GM18868 (cell line): ENCODE results near the gene PPP2R1B.

Experiments used
- ATAC-seq: cut with Tn5 transposase; IDR thresholded peaks from one replicate; pipeline ENCODE4 v1.9.1; 2021; ENCODE audit warnings: mild to moderate bottlenecking, moderate library complexity; ENCODE audit not compliant: unreplicated experiment

PPP2R1B gene

GRCh38 chr11:111765984-111766833 is at the start of gene PPP2R1B:
PPP2R1B (minus strand) TSS chr11:111766389; CDS start chr11:111766361, 28 bp downstream.
- peak; percentile 93 for ATAC-seq

DNA sequence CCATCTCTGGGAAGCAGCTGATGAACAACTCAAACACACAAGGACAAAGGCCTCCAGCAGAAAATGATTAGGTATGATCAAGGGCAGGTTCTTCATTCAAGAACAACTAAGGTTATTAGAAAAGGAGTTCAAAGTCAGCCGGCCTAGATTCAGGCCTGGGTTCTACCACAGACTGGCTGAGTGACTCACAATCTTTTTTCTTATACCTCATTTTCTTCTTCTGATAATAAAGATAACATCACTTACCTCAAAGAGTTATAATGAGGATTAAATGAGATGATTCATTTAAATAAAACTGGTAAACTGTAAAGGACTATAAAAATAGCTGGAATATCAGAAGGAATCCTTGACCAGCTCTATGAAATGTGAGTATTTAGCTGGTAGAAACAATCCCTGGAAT is 49.3 kb upstream of the PPP2R1B start:
- no peak for ATAC-seq

DNA sequence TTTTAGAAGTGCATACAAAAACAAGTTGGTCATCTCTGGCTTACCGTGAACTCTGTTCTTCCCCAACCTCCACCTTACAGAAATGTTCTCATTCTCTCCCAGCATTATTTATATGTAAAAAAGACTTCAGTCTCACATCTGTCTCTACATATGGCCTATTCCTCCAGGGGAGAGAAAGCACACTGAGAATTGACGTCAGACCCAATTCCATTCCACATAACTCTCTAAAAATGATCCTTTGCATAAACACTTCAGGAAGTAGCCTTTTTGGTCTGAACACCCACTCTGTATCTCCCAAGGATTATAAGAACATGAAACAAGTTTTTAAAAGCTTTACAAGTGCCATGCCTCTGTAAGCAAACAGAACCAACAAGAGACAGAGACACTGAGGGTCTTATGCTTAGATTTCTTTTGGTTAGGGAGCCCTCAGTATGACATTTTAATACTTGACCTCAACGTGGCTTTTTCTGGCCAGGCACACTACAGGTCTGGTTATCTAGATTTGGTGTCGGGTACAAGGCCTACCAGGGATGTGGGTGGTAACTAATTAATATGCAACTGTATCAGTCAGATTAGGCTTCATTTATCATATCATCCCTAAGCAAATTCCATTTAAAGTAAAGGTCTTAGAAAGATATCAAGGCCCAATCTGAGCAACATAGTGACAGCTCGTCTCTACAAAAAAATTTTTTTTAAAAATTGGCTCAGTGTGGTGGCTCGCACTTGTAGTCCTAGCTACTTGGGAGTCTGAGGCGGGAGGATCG is 48.5 kb upstream of the PPP2R1B start:
- no peak for ATAC-seq

DNA sequence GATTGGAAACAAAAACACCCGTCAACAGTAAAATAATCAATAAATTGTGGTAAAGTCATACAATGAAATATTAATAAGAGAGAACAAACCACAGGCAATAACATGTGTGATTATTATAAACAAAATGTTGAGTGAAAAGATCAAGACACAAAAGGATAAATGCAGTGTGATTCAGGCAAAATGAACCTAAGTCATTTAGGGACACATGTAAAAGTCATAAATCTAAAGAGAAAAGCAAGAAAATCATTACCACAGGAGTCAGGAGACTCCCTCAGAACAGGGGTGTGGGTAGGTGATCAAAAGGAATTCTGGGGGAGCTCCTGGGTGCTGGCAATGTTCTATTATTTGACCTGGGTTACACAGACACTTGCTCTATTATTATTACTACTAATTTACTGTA is 47.9 kb upstream of the PPP2R1B start:
- no peak for ATAC-seq

DNA sequence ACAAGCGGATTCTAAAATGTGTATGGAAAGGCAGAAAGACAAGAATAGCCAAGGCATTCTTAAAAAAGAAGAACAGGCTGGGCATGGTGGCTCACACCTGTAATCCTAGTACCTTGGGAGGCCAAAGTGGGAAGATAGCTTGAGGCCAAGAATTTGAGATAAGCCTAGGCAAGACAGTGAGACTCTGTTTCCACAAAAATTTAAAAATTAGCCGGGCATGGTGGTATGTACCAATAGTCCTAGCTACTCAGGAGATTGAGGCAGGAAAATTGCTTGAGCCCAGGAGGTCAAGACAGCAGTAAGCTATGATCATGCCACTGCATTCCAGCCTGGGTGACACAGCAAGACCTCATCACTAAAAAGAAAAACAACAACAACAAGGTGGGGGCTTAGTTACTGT is 46.0 kb upstream of the PPP2R1B start:
- no peak for ATAC-seq

GRCh38 chr11:111811445-111811844 is 45.3 kb upstream of the PPP2R1B start:
- no peak for ATAC-seq

GRCh38 chr11:111808834-111809233 is 42.6 kb upstream of the PPP2R1B start:
- no peak for ATAC-seq

- no peak for ATAC-seq
Measured at GRCh38 chr11:111808063-111808588, 41.9 kb upstream of the PPP2R1B start.

DNA sequence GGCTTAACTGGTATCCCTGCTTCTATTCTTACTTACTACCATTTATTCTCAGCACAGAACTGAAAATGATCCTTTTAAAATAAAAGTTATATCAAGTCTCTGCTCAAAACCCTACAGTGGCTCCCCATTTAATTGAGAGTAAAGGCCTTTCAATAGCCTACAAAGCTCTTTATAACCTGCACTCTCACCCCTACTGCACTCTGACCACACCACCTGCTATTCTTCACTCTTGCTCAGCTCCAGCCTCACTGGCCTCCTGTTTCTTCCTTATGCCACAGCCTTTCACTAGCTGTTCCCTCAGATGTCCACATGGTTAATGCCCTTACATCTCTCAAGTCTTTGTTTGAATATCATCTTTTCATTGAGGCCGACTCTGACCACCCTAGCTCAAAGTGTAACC is 40.9 kb upstream of the PPP2R1B start:
- no peak for ATAC-seq

DNA sequence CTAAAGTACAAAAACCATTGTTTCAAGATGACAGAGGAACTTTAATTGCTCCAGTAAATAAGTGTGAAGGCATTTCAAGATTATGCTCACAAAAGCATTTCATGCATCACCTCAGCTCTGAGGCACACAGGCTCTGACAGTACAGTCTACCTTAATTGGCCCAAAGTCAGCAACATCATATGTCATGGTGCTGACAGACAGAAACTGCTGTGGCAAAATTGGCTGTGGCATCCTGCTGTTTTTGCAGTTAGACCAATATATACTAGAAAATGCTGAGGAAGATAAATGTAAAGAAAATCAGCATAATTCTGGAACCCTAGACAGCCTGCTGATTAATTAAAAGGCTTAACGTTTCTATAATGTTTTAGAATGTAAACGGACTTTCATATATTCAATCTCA is 34.9 kb upstream of the PPP2R1B start:
- ATAC-seq, result no peak

DNA sequence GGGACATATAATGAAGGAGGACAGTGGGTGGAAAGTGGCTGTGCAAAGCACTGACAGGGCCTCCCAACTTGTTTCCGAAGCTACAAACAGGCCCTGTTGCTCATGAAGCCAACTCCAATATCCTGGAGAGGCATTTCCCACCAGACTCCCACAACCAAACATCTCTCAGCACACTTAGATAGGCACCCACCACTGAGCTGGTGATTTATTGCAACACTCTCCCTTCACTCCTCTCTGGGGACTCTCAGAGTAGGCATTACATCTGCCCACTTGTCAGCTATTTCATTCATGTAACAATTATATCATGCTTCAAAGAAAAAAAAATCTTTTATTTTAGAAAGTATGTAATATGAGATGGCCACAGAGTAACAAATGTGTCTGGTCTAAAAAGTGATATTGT is 32.1 kb upstream of the PPP2R1B start:
- no peak for ATAC-seq

- ATAC-seq, result peak; percentile 73
Measured at GRCh38 chr11:111797145-111797581, 31.0 kb upstream of the PPP2R1B start.

DNA sequence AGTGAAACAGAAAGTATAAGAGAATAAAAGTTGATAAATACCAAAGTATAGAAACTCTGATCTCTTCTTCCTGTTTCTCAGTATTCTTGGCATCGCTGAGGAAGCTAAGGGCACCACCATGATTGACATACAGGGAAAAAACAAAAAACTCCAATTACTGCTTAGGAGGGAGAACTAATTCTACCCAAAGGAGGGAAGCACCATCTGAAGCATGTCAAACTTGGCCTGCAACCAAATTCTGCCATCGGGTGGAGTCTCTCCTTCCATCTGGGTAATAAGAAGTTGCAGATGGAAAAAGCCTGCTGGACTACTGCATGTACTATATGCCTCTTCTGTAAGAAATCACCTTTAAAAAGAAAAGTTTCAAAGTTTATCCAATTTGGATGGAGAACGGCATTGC is 30.5 kb upstream of the PPP2R1B start:
- no peak for ATAC-seq

DNA sequence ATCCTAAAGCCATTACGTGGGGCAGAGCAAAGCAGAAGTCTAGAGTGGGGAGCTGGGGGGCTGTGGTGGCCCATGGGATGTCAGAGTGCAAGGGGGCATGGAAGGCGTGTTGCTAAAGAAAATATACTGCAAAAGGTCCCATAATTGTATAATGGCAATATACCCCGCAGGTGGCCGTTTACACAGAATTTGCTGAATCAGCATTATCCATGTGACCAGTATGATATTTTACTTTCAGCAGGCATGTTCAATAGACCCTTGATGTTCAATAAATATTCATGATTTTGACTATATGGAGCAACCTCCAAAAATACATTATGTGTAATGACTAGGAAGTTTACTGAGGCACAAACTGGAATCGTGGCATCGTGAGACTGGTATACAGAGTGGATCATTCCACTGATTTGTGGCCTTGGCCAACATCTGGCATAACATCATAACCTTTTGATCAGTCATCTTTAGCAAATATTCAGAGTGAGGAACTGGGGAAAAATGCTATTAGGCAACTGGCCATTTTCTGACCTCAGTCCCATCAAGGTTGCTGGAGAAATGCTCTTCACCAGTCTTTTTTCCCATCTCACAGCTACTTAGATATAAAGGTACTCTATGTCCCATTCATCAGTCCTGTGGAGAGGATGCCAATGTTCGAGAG is 29.3 kb upstream of the PPP2R1B start:
- no peak for ATAC-seq

DNA sequence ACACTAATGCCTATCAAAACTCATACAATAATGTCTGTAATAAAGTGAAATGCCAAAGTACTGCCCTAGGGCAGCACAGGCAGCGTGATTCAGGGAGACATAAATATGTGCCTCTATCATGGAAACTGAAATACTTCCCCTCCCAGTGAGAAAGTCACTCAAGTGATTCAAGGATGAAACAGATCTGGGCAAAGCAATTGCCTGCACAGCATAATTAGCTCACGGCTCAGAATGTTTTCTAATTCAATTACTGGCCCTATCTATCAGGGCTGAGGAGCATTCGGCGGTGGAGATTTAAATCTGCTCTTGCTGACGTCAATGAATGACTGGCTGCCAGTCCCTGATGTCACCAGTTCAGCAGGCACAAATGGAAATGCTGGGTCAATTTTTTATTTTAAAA is 27.7 kb upstream of the PPP2R1B start:
- ATAC-seq, result no peak

- ATAC-seq, result no peak
Measured at GRCh38 chr11:111792955-111793500, 26.8 kb upstream of the PPP2R1B start.

DNA sequence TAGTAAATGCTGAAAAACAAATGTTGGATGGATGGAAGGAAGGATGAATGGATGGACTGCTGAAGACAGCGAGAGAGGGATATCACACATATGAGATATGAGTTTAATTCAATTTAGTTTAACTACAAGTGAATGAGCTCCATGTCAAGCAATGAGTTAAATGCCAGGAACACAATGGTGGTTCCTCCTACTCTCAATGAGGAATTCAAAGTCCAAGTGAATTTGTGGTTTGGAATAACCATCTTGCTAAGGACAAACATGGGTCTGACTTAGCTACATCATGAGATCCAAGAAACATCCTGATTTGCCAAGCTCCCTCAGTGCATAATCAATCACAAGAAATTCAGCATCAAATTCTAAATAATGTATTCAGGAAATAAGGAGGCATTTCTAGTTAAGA is 26.1 kb upstream of the PPP2R1B start:
- ATAC-seq, result no peak

GRCh38 chr11:111788464-111788863 is 22.3 kb upstream of the PPP2R1B start:
- no peak for ATAC-seq

- ATAC-seq, result no peak
Measured at GRCh38 chr11:111788051-111788450, 21.9 kb upstream of the PPP2R1B start.

DNA sequence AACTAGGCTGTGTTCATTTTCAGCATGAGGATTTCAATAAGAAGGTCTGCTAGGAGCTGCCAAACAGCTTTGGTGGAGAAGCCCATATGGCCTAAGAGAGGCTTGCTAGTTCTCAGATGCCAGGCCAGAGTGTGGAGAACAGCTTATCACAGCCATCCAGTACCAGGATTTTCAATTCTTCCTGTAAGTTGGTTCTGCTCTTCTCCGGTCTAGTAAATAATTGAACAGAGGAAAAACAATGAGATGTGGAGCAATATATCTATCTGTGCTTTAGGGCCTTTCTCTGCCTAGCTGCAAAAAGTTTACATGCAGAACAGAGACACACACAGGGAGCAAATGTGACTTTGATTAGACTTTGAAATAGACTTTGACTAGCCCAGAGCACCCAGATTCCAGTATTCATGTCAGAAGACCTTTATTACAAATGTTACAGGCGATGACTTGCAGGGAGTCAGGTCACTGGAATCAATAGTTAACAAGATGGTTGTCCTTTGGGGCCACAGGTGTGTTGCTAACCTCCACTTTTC is 19.8 kb upstream of the PPP2R1B start:
- no peak for ATAC-seq

GRCh38 chr11:111785076-111785475 is 18.9 kb upstream of the PPP2R1B start:
- no peak for ATAC-seq
